Upper lobe of left lung (tissue), 4 donors: ENCODE measurements around the gene TRPC4.

Experiments used
- CTCF ChIP-seq, 6 experiments: fragments of 450-650 bp in 4 of 6; fragments of 200-600 bp in 2 of 6; sonication (generic) in 2 of 6; IDR thresholded peaks; one replicate each; pipeline ENCODE4 v1.5.1; 2016 to 2019; ENCODE audit warnings: antibody characterized with exemption in 6 of 6
- EP300 ChIP-seq, 4 donors: sonication (generic); formaldehyde crosslinking; IDR thresholded peaks; one replicate each; pipeline ENCODE4 v1.5.1; 2017; ENCODE audit warnings: antibody characterized with exemption in 4 of 4, control low read depth in 2 of 4
- POLR2A ChIP-seq, 4 donors: fragments of 450-650 bp; IDR thresholded peaks; one replicate each; pipeline ENCODE4 v1.5.1; 2016 to 2017; ENCODE audit warnings: antibody characterized with exemption in 4 of 4, mild to moderate bottlenecking in 2 of 4
- POLR2AphosphoS5 ChIP-seq, 2 donors: sonication (generic); formaldehyde crosslinking; IDR thresholded peaks; one replicate each; pipeline ENCODE4 v1.5.1; 2017; ENCODE audit warnings: antibody characterized with exemption in 2 of 2

DNA sequence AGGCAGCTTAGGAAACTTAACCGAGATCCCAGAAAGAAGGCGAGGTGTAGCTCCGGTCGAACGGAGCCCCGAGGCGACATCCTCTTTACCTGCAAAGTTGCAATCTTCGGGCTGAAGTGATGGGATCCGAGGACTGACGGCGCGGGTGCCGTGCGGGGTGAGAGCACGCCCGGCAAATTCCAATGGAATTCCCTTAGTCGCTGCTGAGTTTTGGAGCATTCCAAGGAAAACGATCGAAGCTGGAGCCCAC is 141 bp downstream of the TRPC4 start:
- no peak for TF ChIP-seq CTCF (IDR thresholded peaks at IDR 0.05)
- TF ChIP-seq POLR2A (IDR thresholded peaks at IDR 0.05), result no peak
- TF ChIP-seq EP300 (IDR thresholded peaks at IDR 0.05), result no peak
- no peak for TF ChIP-seq POLR2AphosphoS5 (IDR thresholded peaks at IDR 0.05)
